ENCODE data around the gene PRG3.

- TF ChIP-seq SNAI2 (CRISPR knock-in tag; IDR thresholded peaks at IDR 0.05) = no peak
- TF ChIP-seq ISL1 (CRISPR knock-in tag; IDR thresholded peaks at IDR 0.05) = no peak
- no peak for TF ChIP-seq TCF4 (CRISPR knock-in tag; IDR thresholded peaks at IDR 0.05; ENCODE audit: borderline replicate concordance)
- TF ChIP-seq RARB (CRISPR knock-in tag; IDR thresholded peaks at IDR 0.05) = no peak
- TF ChIP-seq BACH2 (CRISPR knock-in tag; IDR thresholded peaks at IDR 0.05; ENCODE audit: borderline replicate concordance) = no peak
- TF ChIP-seq CSDC2 (CRISPR knock-in tag; IDR thresholded peaks at IDR 0.05) = no peak
- TF ChIP-seq ESRRG (CRISPR knock-in tag; IDR thresholded peaks at IDR 0.05) = no peak
These were observed 17.5 kb downstream of the PRG3 start for GRCh38 chr11:57363131-57364080.

Data from SK-N-SH treated with all-trans-retinoic acid at 6 μM for 48 hours (cell line).